Hippocampal formation (tissue), 2 donors: ENCODE measurements around the gene PDGFRB.
A peak's percentile ranks its signal among the peaks of the same experiment; 100 is the strongest.

Experiments
- DNase-seq, 2 donors: peaks; one replicate each; lab custom pipeline; 2025; lab: John Stamatoyannopoulos, UW

Gene PDGFRB

GRCh38 chr5:150163035-150163434 is 7.4 kb upstream of the PDGFRB start:
- no peak for DNase-seq

- no peak for DNase-seq
Measured at GRCh38 chr5:150162142-150162513, 6.5 kb upstream of the PDGFRB start.

GRCh38 chr5:150161242-150162141 is 5.8 kb upstream of the PDGFRB start:
- peak; percentile 31 to 48 for DNase-seq

GRCh38 chr5:150160448-150161081 is 4.9 kb upstream of the PDGFRB start:
- DNase-seq, result no peak

- no peak for DNase-seq
Measured at GRCh38 chr5:150159741-150160179, 4.1 kb upstream of the PDGFRB start.

- no peak for DNase-seq
Measured at GRCh38 chr5:150159031-150159430, 3.4 kb upstream of the PDGFRB start.

- no peak for DNase-seq
Measured at GRCh38 chr5:150158170-150158949, 2.7 kb upstream of the PDGFRB start.

- no peak for DNase-seq
Measured at GRCh38 chr5:150157168-150157567, 1.5 kb upstream of the PDGFRB start.

- DNase-seq, result no peak
Measured at GRCh38 chr5:150156540-150156939, 895 bp upstream of the PDGFRB start.

- no peak for DNase-seq
Measured at GRCh38 chr5:150156027-150156368, 353 bp upstream of the PDGFRB start.

- DNase-seq, result no peak
Measured at GRCh38 chr5:150154618-150155128, 972 bp downstream of the PDGFRB start.

- DNase-seq, result no peak
Measured at GRCh38 chr5:150153957-150154617, 1.6 kb downstream of the PDGFRB start.

- no peak for DNase-seq
Measured at GRCh38 chr5:150153483-150153882, 2.2 kb downstream of the PDGFRB start.

GRCh38 chr5:150152636-150153462 is 2.8 kb downstream of the PDGFRB start:
- no peak for DNase-seq

GRCh38 chr5:150149618-150150017 is 6.0 kb downstream of the PDGFRB start:
- DNase-seq, result no peak

- no peak for DNase-seq
Measured at GRCh38 chr5:150148117-150148927, 7.3 kb downstream of the PDGFRB start.

- DNase-seq, result no peak
Measured at GRCh38 chr5:150147670-150148069, 8.0 kb downstream of the PDGFRB start.

- no peak for DNase-seq
Measured at GRCh38 chr5:150146862-150147601, 8.6 kb downstream of the PDGFRB start.

GRCh38 chr5:150146235-150146634 is 9.4 kb downstream of the PDGFRB start:
- no peak for DNase-seq
